Stimulated activated CD8-positive, alpha-beta memory T cell treated with anti-CD3 and anti-CD28 coated beads, Interleukin-7, amount 100 ng/mL, for 48 hours (primary cell): ENCODE data around the gene RNASE3.
"Not testable (repeated sequence)": the region's sequence is repeated elsewhere in the genome, so short reads cannot be mapped to it uniquely, and the experiment has no call there.

Source experiments
- DNase-seq, 2 donors: peaks; one replicate each; pipeline ENCODE4 v3.0.0-alpha.2; 2020; ENCODE audit warnings: low read depth in 1 of 2; ENCODE audit errors: extremely low read depth in 1 of 2

RNASE3 gene

GRCh38 chr14:20891126-20891825 lies at the start of gene RNASE3:
TSS of gene RNASE3 (plus strand) at chr14:20891385. CDS start at chr14:20891687, 302 bp downstream.
- DNase-seq: not testable (repeated sequence)

DNA sequence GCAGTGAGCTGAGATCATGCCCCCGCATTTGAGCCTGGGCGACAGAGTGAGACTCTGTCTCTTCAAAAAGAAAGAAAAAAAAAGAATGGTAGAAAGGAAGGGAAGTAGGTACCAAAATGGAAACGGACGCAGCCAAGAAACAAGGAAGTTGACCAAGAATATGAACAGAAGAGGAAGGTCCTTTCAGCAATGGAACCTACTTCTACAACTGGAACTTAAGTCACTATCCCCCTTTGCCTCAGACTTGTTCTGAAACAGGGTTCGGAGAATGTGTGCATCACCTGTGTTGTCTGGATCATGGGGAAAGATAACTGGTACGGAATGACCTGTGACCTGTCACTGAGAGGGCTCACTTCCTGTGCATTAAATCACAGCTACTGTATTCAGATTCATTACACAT lies 44.6 kb upstream of the RNASE3 start:
- no peak for DNase-seq

DNA sequence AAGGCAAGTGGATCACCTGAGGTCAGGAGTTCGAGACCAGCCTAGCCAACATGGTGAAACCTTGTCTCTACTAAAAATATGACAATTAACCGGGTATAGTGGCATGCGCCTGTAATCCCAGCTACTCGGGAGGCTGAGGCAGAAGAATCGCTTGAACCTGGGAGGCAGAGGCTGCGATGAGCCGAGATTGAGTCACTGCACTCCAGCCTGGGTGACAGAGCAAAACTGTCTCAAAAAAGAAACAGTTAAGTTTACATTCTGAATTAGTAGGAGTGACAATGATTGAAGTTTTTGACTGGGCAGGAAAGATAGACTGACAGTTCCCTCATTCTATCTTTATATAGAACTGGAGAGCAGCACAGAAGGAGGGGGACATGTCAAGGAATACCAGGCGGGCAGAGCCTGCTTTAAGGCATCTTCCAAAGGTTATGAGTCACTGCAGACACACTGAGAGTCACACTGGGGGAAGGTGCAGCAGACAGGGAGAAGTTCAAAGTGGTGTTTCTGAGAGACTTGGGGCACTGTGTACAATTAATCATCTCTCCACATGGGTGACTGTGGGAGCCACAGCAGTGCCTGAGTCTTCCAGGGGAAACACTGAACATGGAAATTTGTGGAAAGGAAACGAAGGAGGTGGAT lies 42.8 kb upstream of the RNASE3 start:
- no peak for DNase-seq

GRCh38 chr14:20848955-20849570 lies 42.1 kb upstream of the RNASE3 start:
- no peak for DNase-seq

- no peak for DNase-seq
Observed at GRCh38 chr14:20853042-20853441, 38.1 kb upstream of the RNASE3 start.

DNA sequence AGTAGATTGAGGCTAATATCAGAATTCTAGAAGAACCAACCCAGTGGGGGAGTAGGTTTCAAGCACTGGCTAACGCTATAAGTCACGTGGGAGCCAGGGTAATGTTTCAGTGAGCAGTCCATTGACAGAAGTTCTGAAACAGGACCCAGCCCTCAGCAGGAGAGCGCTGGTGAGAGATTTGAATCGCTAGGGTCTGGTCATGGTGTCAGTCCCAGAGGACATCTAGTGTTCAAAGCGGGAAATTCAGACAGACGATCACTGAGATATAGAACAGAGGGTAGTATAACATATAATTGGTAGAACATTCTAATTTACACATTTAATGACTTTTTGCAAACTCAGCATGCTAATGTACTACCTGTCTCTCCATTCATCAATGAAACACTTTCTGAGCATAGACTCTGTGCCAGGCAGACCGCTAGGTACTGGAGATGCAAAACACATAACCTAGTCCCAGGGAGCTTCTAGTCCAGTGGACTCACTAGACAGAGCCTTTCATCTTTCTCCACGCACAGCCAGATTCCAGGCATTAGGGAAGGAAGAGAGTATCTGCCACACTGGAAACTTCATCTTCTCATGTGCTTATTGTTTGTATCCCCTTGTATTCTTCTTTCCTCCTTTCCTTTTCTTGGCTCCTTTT lies 35.4 kb upstream of the RNASE3 start:
- DNase-seq: no peak

DNA sequence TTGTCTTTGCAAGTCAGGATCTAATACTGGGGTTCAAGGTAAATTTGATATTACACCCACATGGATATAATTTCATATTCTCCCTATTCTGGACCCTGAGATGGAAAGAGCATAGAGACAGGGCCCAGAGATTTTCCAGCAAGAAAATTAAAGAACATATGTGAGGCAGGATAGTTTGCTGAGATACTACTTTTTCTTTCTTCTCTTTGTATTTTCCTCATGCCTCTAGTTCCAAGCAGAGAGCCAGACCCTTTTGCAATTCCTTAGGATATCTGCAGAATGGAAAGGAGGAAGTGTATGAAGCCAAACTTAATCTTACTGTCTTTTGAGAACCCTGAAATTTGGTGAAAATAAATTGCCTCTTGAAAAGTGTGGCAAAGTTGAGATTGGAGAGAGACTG lies 34.0 kb upstream of the RNASE3 start:
- no peak for DNase-seq

DNA sequence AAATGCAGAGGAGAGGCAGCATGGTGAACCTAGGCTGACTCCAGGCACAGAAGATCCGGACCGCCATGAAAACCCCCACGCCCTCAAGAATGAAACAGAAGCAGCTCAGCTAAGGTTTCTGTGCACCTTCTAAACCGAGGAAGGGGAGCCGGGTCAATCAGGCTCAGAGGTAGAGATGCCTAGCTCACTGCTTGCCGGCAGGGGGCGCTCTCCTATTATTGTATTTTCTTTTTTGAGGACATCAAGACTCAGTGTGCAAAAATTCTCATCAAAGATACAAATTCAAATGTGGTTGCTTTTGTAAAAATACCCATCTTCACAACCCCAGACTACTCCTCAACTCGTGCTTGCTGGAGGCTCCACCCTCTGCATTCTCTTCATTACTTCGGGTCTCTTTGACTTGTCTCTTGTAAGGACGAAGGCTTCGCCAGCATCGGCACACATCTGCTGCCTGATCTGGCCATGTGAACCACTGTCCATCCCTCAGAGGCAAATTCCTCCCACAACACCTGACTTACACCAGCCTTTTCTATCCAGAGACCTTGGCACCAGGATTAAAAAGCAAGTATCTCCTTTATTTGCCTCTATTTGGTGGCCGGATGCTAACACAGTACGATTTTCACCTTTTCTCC lies 33.4 kb upstream of the RNASE3 start:
- peak in 1 of 2 donors; percentile 47 for DNase-seq

DNA sequence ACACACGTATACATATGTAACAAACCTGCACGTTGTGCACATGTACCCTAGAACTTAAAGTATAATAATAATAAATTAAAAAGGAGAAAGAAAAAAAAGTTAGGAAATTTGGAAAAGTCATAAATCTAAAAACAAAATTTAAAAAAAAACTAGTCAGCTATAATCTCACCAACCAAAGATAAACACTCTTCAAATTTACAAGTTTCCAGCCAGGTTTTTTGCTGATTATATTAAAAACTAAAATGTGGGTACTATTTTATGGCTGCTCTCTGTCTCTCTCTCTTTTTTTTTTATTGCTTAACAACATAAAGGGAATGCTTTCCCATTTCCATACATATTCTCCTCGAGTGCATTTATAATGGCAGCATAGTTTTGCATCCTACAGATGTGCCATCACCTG lies 25.0 kb upstream of the RNASE3 start:
- DNase-seq: no peak

DNA sequence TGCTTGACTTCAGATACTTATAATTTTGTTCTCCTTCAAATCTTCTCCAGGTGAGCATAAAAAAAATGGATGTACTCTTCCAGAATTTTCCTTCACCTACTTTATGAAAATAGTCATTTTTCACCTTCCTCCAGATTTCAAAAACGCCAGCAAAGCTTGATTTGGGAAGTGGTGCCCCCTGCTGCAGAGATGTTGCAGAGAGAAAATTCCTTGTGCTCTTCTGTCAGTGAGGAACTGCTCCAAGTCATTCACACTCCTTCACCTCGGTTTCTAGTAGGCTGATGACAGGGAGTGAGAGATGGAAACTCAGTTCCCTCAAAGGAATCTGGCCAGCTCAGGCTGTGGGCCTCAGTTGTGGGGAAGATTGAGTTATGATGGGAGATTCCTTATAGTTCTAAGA lies 24.2 kb upstream of the RNASE3 start:
- DNase-seq: no peak

DNA sequence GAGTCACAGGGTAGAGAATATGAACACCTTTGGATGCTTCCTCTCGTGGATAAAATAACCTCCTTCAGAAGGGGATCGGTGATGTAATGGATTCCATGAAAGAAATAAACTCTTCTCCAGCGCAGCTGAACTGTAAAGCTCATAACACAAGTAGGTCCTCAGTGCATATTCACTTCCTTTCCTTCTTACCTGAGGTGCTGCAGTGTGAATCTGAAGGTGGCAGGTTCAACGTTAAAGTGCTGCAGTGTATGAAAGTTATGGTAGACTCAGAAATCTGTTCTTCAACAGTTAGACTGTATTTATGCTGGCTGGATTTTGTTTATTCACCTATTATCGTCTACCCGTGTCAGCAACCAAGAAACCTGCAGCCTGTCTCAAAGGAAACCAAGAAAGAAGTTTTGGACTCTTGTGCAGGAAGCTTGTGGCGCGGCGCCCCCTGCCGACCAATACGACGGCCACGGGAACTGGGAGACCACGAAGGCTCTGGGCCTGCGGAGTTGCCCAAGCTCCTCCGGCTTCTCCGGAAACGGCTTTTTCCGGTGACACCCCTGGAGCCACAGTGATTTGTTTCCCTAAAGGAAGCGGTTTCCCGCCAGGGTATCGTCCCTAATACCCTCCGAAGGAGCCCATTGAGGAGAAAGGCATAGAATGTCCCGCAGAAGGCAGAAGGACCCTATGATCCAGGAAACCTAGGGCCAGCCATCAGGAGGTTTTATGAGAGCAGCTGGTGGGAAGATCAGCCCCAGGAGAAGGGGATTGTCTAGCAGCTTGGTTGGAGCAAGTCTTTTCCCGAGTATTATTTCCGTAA lies 17.6 kb upstream of the RNASE3 start:
- peak; percentile 64 to 69 for DNase-seq

DNA sequence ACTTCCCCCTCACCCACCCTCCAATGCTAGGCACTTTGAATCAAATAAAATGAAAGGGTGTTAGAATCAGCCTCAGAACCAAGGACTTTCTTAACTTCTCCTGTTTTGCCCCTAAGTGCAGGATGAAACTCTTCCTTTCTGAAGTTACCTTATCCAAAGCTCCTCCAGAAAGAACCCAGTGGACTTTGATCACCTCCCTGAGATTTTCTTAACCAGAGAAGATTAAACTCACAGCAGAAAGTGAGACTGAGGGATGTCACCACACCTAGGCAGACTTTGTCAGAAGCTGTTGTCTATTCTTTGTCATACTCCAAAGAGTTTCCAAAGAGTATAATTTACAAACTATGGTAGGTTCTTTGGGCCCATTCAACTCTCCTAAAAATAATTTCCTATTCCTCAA lies 14.2 kb upstream of the RNASE3 start:
- DNase-seq: no peak

- no peak for DNase-seq
Observed at GRCh38 chr14:20878695-20879094, 12.5 kb upstream of the RNASE3 start.

DNA sequence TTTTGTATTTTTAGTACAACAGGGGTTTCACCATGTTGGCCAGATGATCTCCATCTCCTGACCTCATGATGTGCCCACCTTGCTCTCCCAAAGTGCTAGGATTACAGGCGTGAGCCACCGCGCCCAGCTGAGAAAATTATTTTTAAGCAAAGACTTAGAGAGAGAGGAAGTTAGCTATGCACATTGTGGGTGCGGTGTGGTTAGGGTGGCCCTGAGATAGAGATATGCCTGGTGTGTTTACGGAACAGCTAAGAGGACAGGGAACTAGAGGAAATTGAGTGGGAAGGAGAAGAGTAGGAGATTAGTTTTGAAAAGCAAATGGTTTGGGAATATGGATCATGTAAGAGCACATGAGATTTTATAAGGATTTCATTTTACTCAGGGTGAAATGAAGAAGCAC lies 10.0 kb upstream of the RNASE3 start:
- not testable (repeated sequence) for DNase-seq

GRCh38 chr14:20882787-20883186 lies 8.4 kb upstream of the RNASE3 start:
- not testable (repeated sequence) for DNase-seq

DNA sequence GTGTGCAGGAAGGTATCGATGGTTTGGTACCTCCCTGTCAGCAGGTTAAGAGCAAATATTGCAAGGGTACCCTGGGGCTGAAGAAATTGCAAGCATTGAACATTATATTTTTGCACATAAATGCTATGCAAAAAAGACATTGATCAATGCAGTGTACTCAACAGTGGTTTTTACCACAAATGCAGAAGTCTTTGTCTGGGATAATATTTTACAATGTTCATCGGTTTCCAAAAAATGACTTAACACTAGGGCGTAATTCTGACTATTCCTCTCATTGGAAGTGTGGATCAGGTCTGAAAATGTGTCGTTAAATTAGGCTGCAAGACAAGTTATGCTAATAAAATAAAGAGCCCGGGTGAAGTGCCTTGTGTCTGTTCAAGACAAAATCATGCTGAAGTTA lies 2.8 kb upstream of the RNASE3 start:
- DNase-seq: not testable (repeated sequence)

DNA sequence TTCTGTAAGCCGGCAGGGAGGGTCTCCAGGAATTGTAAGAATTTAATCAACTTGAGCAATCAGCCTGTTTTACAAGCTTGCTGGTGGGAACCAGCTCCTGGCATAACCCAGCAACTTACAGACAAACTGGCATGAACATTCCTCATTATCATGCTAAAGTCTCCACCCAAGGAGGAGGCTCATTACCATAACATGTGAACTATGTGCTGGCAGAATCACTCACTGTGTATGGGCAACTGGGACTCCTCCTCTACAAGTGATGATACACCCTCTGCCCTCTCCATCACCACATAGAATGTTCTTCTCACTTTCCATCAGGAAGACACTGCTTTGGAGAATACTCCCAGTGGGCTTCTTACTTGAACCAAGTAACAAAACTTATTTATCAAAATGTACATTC lies 4.1 kb downstream of the RNASE3 start:
- not testable (repeated sequence) for DNase-seq

GRCh38 chr14:20904393-20905029 lies 13.3 kb downstream of the RNASE3 start:
- no peak for DNase-seq

DNA sequence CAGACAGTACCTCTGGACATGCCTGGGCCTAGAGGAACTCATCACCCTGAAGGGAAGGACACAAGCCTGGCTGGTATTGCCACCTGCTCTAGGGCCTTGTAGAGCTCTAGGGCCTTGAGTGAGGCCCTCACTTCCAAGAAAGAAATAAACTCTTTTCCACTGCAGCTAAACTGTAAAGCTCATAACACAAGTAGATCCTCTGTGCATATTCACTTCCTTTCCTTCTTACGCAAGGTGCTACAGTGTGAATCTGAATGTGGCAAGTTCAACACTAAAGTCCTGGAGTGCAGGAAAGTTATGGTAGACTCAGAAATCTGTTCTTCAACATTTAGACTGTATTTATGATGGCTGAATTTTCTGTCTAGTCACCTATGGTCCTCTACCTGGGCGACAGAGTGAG lies 14.5 kb downstream of the RNASE3 start:
- no peak for DNase-seq

DNA sequence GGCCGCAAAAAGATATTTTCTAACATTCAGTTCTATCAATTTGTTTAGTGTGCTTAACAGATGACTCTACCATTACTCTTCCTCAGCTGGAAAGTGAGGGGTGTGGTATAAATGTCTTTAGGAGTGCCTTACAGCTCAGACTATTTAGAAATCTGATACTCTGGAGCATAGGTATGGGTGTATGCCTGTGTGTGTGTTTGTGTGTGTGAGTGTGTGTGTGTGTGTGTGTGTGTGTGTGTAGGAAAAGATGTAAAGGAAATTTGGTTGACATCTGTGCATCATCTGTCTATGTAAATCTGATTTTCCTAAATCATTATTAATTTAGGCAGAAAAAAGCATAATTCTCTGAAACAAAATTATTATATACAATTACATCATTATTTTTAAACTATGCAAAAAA lies 16.0 kb downstream of the RNASE3 start:
- DNase-seq: no peak
